ENCODE measurements around the gene ARID2. TPM values are rescaled to one million over a fixed set of nuclear protein-coding genes. Genes with fewer than 3 reads are reported as not detected.

Gene ARID2
- total RNA-seq, 2 experiments from 2014 or later = 33.2 to 33.4 TPM

DNA sequence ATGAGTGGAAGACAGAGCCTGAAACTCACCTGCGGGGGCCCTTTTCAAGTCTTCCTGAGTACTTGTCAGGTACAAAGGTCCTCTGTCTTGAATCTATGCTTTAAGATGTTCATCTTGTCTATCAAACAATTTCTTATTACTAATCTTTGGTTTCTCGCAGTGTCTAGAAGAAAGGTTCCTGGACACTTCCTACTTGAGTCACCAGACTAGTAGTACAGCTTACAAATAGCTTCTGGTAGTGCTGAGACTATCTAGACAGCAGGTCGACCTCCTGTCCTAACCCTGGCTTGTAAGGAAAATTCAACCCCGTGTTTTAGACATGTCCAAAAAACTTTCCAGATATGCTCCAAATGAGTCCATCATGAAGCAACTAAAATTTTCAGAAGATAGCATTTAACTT is 11.2 kb upstream of the ARID2 start:
- no peaks in the 10 kb centered on the region for H3K27me3 Mint-ChIP-seq
- ATAC-seq (peak; percentile 34), DNase-seq (no peak)
- ChIA-PET POLR2A (no interaction called here), CTCF (interaction anchor here (1.0 to 1.5 kb wide), 2 partner anchors 8 to 175 kb away, joined by 4 to 5 read pairs; no protein-coding TSS in a partner anchor)
- no peaks in the 10 kb centered on the region for H3K9me3 Mint-ChIP-seq
- intact Hi-C loops (cut with micrococcal nuclease) = no loop called here
- TF ChIP-seq, protein P1, sequence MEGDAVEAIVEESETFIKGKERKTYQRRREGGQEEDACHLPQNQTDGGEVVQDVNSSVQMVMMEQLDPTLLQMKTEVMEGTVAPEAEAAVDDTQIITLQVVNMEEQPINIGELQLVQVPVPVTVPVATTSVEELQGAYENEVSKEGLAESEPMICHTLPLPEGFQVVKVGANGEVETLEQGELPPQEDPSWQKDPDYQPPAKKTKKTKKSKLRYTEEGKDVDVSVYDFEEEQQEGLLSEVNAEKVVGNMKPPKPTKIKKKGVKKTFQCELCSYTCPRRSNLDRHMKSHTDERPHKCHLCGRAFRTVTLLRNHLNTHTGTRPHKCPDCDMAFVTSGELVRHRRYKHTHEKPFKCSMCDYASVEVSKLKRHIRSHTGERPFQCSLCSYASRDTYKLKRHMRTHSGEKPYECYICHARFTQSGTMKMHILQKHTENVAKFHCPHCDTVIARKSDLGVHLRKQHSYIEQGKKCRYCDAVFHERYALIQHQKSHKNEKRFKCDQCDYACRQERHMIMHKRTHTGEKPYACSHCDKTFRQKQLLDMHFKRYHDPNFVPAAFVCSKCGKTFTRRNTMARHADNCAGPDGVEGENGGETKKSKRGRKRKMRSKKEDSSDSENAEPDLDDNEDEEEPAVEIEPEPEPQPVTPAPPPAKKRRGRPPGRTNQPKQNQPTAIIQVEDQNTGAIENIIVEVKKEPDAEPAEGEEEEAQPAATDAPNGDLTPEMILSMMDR (IDR thresholded peaks at IDR 0.05) = no peak
- peak overlapping the region; percentile 16 for H3K27ac Mint-ChIP-seq
- no peak overlapping the region for H3K4me3 Mint-ChIP-seq
- H3K4me1 Mint-ChIP-seq (ENCODE audit: low read depth) = peaks cover 56% of the 10 kb centered on the region
- peaks cover 15% of the 10 kb centered on the region for H3K36me3 Mint-ChIP-seq (ENCODE audit: low read depth)

DNA sequence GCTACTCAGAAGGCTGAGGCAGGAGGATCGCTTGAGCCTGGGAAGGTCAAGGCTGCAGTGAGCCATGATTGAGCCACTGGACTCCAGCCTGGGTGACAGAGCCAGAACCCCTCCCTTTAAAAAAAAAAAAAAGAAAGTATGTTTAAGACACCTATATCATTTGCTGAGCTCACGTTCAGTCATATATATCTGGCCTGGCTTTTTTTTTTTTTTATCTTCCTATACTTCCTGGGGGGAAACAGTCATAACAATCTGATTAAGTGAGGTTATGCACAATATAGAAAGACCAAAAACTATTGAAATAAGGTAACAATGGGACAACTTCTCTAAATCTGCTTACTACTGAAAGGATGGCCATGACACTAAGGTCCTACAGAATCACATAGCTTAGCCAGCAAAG is 9.4 kb upstream of the ARID2 start:
- H3K9me3 Mint-ChIP-seq = no peaks in the 10 kb centered on the region
- no peak for DNase-seq
- peaks cover 53% of the 10 kb centered on the region for H3K4me1 Mint-ChIP-seq (ENCODE audit: low read depth)
- no peak overlapping the region for H3K4me3 Mint-ChIP-seq
- peak; percentile 47 for ATAC-seq
- POLR2A ChIA-PET = interaction anchor here (0.6 kb wide), 1 partner anchor 104 kb away, joined by 3 read pairs; no protein-coding TSS in a partner anchor
- no peak overlapping the region for H3K27ac Mint-ChIP-seq
- CTCF ChIA-PET = interaction anchor here (1.2 to 1.8 kb wide), 2 partner anchors 58 to 176 kb away, joined by 3 to 6 read pairs; no protein-coding TSS in a partner anchor
- intact Hi-C loops (cut with micrococcal nuclease) = no loop called here
- peaks cover 15% of the 10 kb centered on the region for H3K36me3 Mint-ChIP-seq (ENCODE audit: low read depth)
- TF ChIP-seq, protein P1 (IDR thresholded peaks at IDR 0.05) = no peak
- no peaks in the 10 kb centered on the region for H3K27me3 Mint-ChIP-seq

DNA sequence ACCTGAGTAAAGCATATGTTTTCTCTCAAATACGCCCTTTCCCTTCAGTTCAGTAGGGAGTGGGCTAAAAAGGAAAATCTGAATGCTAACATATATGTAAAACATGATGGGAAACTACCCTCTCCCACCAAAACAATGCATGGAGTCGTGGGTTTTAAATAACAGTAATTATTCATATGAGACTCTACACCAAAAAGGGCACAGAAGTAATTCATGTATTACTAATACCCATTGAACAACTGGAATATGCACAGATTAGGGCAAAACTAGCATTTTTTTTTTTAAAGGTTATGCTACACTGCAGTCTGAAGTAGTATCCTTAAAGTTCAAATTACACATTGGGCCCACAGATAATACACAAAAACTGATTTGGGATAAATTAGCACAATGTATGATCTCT is 8.1 kb upstream of the ARID2 start:
- no peaks in the 10 kb centered on the region for H3K9me3 Mint-ChIP-seq
- no peak overlapping the region for H3K4me3 Mint-ChIP-seq
- no peak overlapping the region for H3K27ac Mint-ChIP-seq
- H3K4me1 Mint-ChIP-seq (ENCODE audit: low read depth) = peaks cover 56% of the 10 kb centered on the region
- peaks cover 18% of the 10 kb centered on the region for H3K36me3 Mint-ChIP-seq (ENCODE audit: low read depth)
- ChIA-PET CTCF (interaction anchor here (9.9 kb wide), 1 partner anchor 174 kb away, joined by 119 read pairs; no protein-coding TSS in a partner anchor), POLR2A (no interaction called here)
- DNase-seq = no peak
- no peaks in the 10 kb centered on the region for H3K27me3 Mint-ChIP-seq
- TF ChIP-seq, protein P1 (IDR thresholded peaks at IDR 0.05) = no peak
- no peak for ATAC-seq
- intact Hi-C loops (cut with micrococcal nuclease) = no loop called here

DNA sequence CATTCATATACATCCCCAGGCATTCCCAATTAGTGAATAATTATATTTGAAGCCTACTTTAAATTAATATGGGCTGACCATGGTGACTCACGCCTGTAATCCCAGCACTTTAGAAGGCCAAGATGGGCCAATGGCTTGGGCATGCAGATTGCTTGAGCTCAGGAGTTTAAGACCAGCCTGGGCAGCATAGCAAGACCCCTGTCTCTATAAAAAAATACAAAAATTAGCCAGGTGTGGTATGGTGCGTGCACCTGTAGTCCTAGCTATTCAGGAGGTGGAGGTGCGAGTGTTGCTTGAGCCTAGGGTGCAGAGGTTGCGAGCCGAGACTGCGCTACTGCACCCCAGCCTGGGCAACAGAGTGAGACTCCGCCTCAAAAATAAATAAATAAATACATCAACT is 7.6 kb upstream of the ARID2 start:
- POLR2A ChIA-PET = no interaction called here
- DNase-seq (no peak), ATAC-seq (no peak)
- Mint-ChIP-seq H3K27ac (no peak overlapping the region), H3K4me3 (no peak overlapping the region), H3K27me3 (no peaks in the 10 kb centered on the region), H3K4me1 (ENCODE audit: low read depth) (peaks cover 56% of the 10 kb centered on the region), H3K36me3 (ENCODE audit: low read depth) (peaks cover 21% of the 10 kb centered on the region), H3K9me3 (no peaks in the 10 kb centered on the region)
- TF ChIP-seq, protein P1 (IDR thresholded peaks at IDR 0.05) = no peak
- CTCF ChIA-PET = interaction anchor here (1.1 to 9.9 kb wide), 3 partner anchors 39 to 175 kb away, joined by 3 to 119 read pairs (median 4); no protein-coding TSS in a partner anchor
- intact Hi-C loops (cut with micrococcal nuclease) = no loop called here
